GM18907 (cell line): ENCODE results near the gene DYRK1A.

Experiments used
- ATAC-seq: cut with Tn5 transposase; IDR thresholded peaks from one replicate; pipeline ENCODE4 v1.9.1; 2021; ENCODE audit warnings: mild to moderate bottlenecking, moderate library complexity; ENCODE audit not compliant: unreplicated experiment

DYRK1A gene

DNA sequence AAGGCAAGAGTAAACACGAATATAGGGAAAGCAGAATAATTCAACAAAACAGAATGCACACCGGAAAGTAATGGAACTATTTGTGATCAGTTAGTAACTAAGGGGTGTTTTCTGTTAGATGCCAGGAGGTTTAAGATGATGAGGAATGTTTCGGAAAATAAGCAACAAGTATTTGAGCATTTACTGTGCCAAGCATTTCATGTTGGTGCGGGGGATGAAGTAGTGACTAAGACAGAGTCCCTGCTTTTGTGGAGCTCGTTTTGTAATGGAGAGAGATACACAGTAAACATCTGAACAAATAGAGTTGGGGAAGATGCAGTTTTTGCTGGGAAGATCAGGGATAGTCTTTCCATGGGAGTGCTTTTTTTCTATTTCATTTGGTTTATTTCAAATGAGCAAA lies 78.7 kb downstream of the DYRK1A start:
- no peak for ATAC-seq

DNA sequence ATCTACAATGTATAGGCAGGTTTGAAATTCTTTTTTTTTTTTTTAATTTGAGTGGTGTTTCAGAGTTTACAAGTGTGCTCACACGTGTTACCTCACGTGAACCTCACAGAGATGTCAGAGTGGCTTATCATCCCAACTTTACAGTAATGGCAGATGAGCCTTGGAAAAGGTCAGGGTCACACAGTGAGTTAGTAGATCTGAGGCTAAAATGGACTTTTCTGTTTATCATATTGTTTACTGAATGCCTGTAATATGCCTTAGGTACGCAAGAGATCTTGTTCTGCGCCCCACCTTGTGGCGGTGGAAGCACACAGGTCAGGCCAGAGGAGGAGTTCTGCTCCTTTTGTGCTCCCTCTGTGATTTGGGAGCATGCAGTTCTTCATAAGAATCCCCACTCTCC lies 80.0 kb downstream of the DYRK1A start:
- no peak for ATAC-seq

DNA sequence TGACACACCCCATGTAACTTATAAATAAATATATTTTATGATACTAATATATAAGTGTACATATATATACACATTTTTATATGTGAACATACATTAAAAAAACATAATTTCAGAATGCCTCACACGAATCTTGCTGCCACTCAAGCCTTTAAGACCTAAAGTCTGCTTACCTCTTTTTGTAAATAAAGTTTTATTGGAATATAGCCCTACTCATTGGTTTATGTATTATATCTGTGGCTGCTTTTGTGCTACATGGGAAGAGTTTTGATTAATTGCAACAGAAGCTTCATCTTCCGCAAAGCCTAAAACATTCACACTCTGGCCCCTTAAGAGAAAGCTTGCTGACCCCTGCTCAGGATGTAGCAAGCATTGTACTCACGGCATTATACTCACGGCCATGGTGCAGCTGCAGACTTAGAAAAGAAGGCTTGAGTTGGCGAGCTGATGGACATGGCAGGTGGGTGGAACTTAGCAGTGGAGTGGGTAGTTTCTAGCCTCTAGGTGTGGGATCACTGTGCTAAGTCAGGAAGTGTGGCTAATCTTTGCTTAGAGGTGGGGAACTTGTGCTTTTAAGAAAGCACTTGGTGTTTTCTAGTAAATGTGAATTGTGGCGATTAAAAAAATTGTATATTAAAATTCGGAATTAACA lies 80.8 kb downstream of the DYRK1A start:
- ATAC-seq = no peak

DNA sequence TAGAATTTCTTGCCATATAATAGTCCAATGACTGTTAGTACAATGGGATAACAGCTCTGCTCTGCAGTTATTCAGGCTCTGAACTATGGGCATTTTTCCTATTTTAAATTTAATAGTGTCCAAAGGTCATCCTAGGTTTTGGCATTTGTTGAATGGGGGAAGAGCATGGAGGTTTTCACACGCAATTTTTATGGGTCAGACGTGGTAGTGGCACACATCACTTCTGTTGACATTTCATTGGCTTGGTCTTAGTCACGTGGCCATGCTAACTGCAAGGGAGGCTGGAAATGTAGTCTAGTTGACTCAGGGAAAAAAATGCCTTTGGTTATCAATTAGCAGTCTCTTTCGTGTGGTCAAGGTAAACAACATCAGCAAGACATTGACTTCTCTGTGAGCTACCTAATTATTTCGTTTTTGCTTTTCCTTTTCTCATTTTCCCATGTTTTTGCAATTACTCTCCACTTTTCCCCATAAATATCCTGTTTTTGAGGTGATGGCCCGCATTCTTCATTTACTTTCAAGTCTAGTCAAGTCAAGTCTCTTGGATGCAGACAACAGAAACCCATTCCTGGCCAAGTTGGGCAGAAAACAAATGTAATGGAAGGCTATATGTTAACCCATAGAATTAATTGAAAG lies 82.8 kb downstream of the DYRK1A start:
- ATAC-seq = no peak

DNA sequence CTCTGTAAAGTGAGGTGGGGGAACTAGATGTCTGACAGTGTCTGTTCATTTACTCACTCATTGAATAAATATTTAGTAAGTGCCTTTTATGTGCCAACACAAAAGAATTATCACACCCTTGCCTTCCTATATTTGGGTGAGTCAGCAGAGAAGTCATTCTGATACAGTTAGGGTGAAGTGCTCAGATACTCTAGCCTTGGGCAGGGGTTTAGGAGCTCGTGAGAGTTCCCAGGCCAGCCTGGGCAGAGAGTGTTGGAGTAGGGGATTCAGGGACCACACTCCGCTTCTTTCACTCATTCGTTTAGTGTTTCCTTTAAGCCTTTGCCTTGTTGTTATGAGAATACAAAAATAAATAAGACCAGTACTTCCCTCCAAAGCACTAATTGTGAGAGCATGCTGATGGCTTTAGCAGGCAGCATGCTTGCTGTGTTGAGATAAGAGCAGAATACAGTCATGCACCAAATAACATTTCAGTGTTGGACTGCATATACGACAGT lies 83.9 kb downstream of the DYRK1A start:
- no peak for ATAC-seq

DNA sequence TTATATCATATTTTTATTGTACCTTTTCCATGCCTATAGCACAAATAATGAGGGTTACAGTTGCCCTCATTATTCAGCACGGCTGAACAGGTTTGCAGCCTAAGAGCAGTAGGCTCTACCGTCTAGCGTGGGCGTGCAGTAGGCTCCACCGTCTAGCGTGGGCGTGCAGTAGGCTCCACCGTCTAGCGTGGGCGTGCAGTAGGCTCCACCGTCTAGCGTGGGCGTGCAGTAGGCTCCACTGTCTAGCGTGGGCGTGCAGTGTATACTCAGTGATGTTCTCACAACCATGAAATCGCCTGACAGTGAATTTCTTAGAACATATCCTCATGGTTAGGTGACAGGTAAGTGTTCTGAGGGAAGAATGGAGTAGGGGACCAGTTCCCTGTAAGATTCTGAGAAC lies 84.9 kb downstream of the DYRK1A start:
- ATAC-seq = no peak

DNA sequence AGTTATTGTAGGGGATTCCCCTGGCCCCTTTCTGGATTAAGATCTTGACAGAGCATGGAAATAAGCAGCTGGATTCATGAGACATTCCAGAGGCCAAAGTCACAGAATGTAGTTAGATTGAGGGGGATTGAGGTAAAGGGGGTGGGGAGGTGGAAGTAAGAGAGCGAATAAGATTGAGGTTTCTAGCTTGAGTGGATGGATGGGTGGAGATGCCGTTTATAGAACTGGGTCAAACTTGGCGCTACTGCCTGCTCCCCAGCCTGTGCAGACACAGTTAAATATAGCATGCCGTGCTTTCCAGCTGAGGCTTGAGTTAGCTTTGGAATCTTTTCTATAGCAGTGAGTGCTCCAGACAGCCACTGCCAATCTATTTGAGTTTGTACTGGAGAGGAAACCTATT lies 85.7 kb downstream of the DYRK1A start:
- no peak for ATAC-seq

DNA sequence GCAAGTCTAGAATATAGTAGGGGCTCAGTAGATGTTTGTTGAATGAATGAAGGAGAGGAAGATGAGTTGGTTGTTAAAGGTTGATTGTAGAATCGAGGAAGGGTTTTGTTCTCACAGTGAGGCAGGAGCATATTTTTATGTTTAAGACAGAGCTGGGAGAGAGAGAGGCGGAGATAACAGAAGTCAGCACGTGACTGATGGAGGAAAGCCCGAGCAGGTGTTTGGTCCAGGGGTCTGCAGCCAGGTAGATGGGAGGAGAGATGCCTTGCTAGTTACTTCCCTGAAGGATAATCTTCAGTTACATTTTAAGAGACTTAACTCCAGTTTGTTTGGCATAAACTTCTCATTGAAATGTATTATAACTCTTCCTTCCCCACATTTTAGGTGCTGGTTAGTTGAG lies 86.8 kb downstream of the DYRK1A start:
- no peak for ATAC-seq

DNA sequence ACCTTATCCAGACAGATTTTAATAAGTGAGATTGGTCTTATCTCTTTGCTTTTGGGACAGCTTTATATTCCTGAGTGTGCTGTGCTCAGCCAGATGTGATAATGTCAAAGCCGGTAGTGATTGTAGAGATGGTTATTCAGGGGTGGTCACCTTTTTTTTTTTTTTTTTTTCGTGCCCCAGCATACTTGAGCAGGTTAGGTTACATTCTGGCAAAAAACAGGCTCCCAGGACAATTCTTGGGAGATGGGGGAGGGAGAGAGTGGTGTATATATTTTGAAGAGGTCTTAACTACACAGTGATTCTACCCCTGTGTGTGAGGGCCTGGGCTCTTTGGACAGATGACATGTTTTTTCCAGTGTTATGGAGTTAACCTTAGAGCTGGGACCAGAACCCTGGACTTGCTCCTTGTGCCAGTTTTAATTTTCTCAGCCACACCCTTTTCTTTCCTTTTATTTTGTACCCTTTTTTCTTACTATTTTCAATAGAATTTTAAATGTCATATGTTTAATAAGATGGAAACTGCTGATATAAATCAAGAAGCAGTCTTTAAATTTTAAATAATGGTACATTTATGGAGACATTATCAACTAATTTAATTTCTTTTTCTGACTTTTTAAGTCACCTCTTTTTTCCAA lies 88.4 kb downstream of the DYRK1A start:
- no peak for ATAC-seq

DNA sequence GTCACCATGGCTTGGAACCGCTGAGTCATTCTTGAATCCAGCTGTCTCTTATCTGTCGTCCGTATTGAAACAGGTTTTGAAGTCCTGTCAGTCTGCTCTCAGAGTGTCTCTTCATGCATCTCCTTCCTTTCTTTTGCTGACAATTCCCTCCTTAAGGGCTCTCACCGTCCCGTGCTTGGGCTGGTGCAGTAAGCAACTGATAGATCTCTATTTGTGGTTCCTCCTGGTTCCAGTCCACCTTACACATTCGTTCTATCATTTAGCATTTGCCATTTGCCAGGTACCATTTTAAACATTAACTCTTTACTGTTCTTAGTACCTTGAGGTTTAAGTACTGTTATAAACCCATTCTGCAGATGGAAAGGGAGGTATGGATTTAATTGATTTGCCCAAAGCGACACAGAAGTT lies 88.9 kb downstream of the DYRK1A start:
- no peak for ATAC-seq

DNA sequence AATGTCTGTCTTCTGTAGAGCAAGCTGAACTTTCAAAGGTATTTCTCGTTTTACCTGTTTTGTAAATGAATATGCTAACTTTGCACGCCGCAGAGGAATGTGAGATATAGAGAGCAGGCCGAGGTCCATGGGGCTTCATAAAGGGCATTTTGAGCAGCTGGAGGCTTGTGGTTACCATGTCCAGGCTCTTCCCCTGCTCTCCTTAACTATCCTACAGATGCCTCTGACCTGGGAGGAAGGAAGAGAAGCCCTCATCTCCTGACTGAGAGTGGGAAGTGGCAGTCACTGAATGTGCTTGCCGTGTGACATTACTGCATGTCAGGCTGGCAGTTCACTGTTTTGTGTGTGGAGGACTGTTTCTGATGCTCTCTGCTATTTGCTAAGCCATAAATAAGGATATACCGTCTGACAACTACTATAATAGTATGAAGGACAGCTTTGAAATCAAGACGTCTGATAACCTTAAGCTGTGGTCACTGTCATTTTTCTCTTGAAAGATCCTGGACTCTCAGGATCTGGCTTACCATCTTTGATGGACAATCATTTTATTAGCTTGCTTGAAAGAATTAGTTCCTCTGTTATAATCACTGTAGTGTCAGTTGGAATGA lies 92.2 kb downstream of the DYRK1A start:
- ATAC-seq = no peak

DNA sequence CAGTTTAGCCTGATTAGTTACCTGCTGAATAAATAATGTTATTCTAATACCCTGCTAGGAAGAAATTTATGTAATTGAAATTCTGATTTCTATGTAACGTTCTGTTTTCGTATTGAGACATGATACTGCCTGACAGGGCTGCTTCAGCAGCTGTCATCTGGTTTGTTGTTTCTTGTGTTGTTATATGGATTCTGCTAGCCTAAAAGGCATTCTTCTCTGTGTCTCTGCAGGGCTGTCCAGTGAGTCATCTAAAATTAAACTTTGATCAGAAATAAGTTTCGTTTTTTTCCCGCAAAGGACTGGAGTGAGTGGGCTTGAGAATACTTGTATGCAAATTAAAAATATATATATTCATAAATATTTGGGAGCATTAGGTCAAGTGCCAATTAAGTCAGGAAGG lies 93.0 kb downstream of the DYRK1A start:
- no peak for ATAC-seq

DNA sequence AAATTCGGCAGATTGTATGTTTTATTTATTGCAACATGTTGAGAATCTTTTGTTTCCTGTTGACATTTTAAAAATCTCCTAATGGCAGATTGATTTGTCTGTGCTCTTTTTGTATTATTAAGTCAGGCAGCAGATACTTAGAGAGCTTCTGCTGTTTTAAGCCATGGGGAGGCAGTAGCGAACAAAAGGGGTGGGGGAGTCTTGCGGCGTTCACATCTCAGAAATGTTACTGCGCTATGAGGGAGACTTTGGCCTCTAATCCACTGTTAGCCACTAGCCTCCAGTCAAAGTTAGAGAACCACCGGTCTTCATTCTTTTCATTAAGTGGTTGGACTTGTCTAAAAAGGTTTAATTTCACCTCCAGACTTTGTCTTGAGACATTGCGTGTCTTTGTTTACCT lies 93.6 kb downstream of the DYRK1A start:
- ATAC-seq = no peak

DNA sequence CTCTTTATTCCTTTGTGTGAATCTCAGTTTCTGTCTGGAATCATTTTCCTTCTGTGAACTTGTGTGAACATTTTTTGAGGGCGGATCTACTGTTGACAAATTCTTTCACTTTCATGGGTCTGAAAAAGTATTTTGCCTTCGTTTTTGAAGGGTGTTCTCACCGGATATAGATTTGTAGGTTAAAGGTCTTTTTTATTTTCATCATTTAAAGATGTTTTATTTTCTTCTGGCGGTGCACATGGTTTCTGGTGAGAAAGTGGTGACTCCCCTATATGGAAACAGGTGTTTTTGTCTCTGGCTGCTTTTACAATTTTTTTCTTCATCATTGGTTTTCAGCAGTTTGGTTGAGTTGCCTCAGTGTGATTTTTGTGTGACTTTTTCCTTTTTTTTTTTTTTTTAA lies 94.9 kb downstream of the DYRK1A start:
- ATAC-seq = no peak

DNA sequence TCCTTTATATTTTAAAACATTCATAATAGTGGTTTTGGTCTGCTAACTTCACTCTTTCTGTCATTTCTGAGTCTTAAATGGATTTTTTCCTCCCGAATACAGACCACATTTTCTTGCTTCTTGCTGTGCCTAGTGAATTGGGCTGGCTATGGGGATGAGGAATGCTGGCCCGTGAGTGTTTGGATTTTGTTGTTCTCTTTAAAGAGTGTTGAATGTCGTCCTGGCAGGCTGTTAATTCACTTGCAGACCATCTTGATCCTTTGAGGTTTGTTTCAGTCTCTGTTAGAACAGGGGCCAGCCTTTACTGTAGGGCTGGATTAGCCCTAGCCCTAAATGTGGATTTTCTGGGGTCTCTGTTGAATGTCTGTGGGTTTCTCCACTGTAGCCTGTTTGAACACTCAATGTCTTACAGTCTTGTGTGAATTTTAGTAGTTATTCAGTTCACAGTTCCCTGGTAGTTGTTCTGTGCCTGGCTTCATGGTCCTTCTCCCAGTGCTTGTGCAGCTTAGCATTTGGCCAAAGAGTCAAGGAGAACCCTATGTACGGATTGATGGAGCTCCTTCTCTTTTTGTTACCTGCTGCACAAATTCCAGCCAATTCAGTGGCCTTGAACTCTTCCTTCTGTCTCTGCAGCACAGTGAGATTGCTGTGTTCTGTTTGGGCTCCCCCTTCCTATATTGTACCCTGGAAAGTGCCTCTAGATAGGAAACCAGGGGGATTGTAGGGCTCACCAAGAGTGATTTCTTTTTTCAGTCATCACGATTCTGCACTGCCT lies 95.7 kb downstream of the DYRK1A start:
- no peak for ATAC-seq

DNA sequence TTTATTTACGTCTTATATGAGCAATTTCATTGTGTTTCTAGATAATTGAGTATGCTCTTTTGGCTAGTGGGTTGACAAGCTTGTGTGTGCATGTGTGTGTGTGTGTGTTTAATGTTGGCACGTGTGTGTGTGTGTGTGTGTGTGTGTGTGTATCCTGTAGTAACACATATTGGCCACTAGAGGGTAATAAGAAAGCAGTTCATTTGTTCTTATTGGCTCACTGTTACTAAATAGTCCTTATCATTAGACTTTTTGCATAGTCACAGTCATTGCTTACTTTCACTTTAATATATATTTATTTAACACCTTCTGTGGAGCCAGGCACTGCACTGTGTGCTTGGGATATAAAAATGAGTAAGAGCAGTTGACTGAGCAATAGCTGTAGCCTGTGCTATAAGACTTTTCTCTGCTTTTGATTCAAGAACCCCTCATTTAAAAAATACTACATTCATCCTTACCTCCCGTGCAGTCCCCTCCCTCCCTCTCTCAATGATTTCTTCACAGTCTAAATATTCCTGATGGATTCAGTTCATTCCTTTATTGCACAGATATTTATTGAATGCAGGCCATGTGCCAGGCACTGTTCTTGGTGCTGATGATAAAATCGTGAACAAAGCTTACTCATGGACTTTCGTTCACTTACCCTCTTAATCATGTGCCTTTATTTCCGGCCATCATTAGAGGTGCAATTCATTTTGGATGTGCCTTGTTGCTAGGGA lies 96.7 kb downstream of the DYRK1A start:
- no peak for ATAC-seq

DNA sequence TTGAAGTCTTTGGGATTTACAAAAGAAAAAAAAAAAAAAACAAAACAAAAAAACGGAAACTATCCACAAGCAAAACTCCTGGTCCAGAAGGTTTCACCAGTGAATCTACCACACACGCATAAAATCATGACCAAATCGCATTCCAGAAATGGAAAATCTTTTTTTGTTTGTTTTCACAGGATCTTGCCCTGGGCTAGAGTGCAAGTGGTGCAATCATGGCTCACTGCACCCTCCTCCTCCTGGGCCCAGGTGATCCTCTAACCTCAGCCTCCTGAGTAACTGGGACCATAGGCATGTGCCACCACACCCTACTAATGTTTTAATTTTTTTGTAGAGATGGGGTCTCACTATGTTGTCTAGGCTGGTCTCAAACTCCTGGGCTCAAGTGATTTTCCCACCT lies 100.5 kb downstream of the DYRK1A start:
- ATAC-seq = no peak

DNA sequence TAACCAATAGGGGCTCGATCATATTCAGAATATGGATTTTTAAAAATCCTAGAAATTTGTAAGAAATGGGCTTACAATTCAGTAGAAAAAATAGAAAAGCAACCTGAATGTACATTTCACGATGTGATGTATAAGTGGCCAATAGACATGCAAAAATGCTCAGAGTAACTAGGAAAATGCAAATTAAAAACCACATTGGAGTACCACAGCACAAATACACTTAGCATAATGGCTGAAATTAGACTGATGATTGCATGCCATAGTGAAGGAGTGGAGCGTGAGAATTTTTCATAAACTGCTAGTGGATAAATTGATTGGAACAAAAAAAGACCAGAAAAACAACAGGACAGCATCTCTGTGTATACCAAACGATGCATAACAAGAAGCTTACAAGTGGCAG lies 102.3 kb downstream of the DYRK1A start:
- ATAC-seq = no peak

DNA sequence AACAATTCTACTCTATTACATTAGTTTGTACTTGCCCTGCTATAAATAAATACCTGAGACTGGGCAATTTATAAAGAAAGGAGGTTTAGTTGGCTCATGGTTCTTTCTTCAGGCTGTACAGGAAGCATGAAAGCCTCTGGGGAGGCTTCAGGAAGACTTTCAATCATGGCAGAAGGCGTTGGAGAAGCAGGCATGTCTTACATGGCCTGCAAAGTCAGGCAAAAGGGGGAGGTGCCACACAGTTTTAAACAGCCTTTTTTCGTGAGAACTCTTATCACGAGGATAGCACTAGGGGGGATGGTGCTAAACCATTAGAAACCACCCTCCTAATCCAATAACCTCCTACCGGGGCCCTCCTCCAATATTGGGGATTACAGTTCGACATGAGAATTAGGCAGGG lies 102.9 kb downstream of the DYRK1A start:
- no peak for ATAC-seq

DNA sequence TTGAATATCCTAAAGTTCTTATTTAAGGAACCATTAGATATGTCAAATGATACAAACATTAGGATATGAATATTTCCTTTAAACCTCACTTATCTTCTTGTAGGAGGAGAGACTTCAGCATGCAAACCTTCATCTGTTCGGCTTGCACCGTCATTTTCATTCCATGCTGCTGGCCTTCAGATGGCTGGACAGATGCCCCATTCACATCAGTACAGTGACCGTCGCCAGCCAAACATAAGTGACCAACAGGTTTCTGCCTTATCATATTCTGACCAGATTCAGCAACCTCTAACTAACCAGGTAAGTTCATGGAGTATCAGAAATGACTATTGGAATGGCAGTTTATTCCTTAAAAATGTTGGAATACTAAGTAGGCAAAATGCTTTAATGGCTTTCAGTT lies 106.0 kb downstream of the DYRK1A start:
- no peak for ATAC-seq

DNA sequence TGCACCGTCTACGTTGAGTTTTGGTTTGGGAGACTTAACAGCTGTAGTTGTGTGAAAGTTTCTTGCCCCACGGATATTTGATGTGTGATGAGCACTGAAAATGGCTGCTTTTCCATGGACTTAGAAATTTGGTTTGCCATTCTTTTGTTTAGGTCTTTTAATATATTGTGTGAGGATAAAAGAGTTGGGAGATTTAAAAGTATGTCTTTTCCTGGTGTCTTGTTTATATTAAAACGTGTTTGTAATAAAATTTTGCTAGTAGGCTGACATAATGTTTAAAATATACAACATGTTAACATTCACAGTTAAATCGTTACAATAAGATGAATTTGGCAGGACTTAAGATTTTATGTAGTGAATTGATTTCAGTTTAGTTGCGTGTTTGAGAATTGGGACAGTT lies 106.9 kb downstream of the DYRK1A start:
- ATAC-seq = no peak
